Measurements from ENCODE around the gene LAMB4. TPM values are rescaled to one million over a fixed set of nuclear protein-coding genes. Genes with fewer than 3 reads are reported as not detected.

The LAMB4 gene
- total and polyA plus RNA-seq, 2 of the 8 experiments (the other 6 are each of a cell fraction or from before 2014, with no cell fraction given), result not detected

DNA sequence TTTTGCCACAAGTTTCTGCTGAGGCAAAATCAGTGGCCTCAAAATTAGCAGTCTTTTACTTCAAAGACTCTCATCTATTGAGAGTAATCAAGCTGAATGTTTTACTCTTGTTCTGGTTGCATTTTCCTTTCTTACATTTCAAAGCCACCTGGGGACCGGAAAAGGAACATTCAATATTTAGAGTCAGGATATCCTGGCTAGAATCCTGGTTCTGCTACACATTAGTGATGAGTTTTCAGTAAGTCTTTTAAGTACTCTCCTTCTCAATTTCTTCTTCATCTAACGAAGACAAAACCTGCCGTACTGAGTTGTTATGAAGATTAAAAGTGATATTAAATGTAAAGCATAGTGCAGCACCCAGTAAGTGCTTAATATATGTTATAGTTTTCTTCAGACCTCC is 52.5 kb downstream of the LAMB4 start:
- Histone ChIP-seq H3K4me1 (replicated peaks in 1 of 4; ENCODE audit: control insufficient read depth in 3 of 4, insufficient read depth in 4 of 4, low read length in 3 of 4) (0 out of 7 replicates have a peak, but pooled peaks cover 0 to 4% (median 0%) of the 10 kb centered on the region in 4 experiments), H4K20me1 (replicated peaks in 1 of 2; ENCODE audit: control insufficient read depth in 1 of 2, insufficient read depth in 2 of 2, low read length in 2 of 2) (no peaks in the 10 kb centered on the region), H2BK5ac (ENCODE audit: low read depth, low read length) (no peak overlapping the region), H2BK120ac (replicated peaks; ENCODE audit: low read depth, low read length) (no peak overlapping the region), H3K27ac (ENCODE audit: low read depth, low read length) (no peak overlapping the region), H3K4me3 (ENCODE audit: extremely low read depth in 1 of 4, insufficient read depth in 2 of 4, low read depth in 3 of 4, low read length in 4 of 4) (no peak overlapping the region), H3K79me2 (ENCODE audit: control insufficient read depth in 1 of 2, insufficient read depth in 2 of 2, low read length in 2 of 2) (no peaks in the 10 kb centered on the region), H3K4ac (replicated peaks; ENCODE audit: insufficient read length, low read depth, low read length) (no peak overlapping the region), H4K91ac (replicated peaks; ENCODE audit: insufficient read length, low read length) (no peak overlapping the region), H3K23ac (ENCODE audit: insufficient read length) (no peak overlapping the region), H3K18ac (ENCODE audit: extremely low read depth, low read length) (no peak overlapping the region), H2BK15ac (ENCODE audit: low read length) (no peak overlapping the region), H3K56ac (replicated peaks; ENCODE audit: insufficient read length, low read depth, low read length) (no peak overlapping the region), H3K9me3 (ENCODE audit: insufficient read depth in 2 of 2, low read depth in 1 of 2, low read length in 1 of 2) (no peaks in the 10 kb centered on the region), H2BK20ac (ENCODE audit: low read length) (no peak overlapping the region), H3K23me2 (ENCODE audit: low read depth, low read length) (no peaks in the 10 kb centered on the region), H3K27me3 (replicated peaks in 1 of 4; ENCODE audit: control insufficient read depth in 3 of 4, extremely low read depth in 1 of 4, insufficient read depth in 3 of 4, low read length in 3 of 4) (no peaks in the 10 kb centered on the region), H2BK12ac (ENCODE audit: low read depth, low read length) (no peak overlapping the region), H4K8ac (ENCODE audit: extremely low read depth, insufficient read depth, low read length) (no peak overlapping the region), H2AFZ (ENCODE audit: low read length) (no peak overlapping the region), H3K9ac (replicated peaks in 1 of 4; ENCODE audit: extremely low read depth in 1 of 4, low read depth in 3 of 4, low read length in 3 of 4) (no peak overlapping the region), H3K36me3 (ENCODE audit: control insufficient read depth in 2 of 4, insufficient read depth in 4 of 4, low read length in 3 of 4) (no peaks in the 10 kb centered on the region), H3K79me1 (ENCODE audit: low read depth, low read length) (no peaks in the 10 kb centered on the region), H3K14ac (ENCODE audit: insufficient read length) (no peak overlapping the region), H2AK5ac (ENCODE audit: low read depth, low read length) (no peak overlapping the region), H4K5ac (ENCODE audit: insufficient read length, low read depth, low read length) (no peak overlapping the region), H3K4me2 (ENCODE audit: insufficient read depth in 1 of 2, low read depth in 2 of 2, low read length in 2 of 2) (no peak overlapping the region)
- POLR2A ChIA-PET (ENCODE audit: partially characterized antibody), result no interaction called here
- FAIRE-seq, result no peak
- DNase-seq (ENCODE audit: low read depth in 1 of 2, low spot score in 2 of 2), result no peak
- CTCF ChIA-PET (ENCODE audit: partially characterized antibody), result interaction anchor here (0.6 to 1.4 kb wide), 5 partner anchors 8 to 153 kb away, joined by 3 to 4 read pairs (median 3); no protein-coding TSS in a partner anchor
- WGBS, 2 experiments (ENCODE audit: extremely low coverage in 1 of 2, insufficient coverage in 1 of 2, insufficient read length in 1 of 2, insufficient replicate concordance in 2 of 2, low coverage in 1 of 2, low lambda C conversion rate in 2 of 2, missing lambda C conversion rate in 1 of 2), result 85% methylated on average over 3 of the region's 3 CpGs; no CpG with 5 or more reads in 1 of the 2 experiments
- no peak for TF ChIP-seq RAD21 (IDR thresholded peaks at IDR 0.05 in 1 of 2, conservative IDR thresholded peaks at IDR 0.05 in 1 of 2; ENCODE audit: low read depth in 2 of 2, low read length in 2 of 2)
- TF ChIP-seq HDAC6 (IDR thresholded peaks at IDR 0.05; ENCODE audit: low read depth, low read length), result no peak
- no peak for TF ChIP-seq JUND (IDR thresholded peaks at IDR 0.05; ENCODE audit: low read length)
- TF ChIP-seq E2F6 (IDR thresholded peaks at IDR 0.05), result no peak
- no peak for TF ChIP-seq GABPA (IDR thresholded peaks at IDR 0.05; ENCODE audit: borderline replicate concordance, insufficient read depth, low read length)
- TF ChIP-seq POU5F1 (IDR thresholded peaks at IDR 0.05; ENCODE audit: low read depth, low read length), result no peak
- TF ChIP-seq, protein P1, sequence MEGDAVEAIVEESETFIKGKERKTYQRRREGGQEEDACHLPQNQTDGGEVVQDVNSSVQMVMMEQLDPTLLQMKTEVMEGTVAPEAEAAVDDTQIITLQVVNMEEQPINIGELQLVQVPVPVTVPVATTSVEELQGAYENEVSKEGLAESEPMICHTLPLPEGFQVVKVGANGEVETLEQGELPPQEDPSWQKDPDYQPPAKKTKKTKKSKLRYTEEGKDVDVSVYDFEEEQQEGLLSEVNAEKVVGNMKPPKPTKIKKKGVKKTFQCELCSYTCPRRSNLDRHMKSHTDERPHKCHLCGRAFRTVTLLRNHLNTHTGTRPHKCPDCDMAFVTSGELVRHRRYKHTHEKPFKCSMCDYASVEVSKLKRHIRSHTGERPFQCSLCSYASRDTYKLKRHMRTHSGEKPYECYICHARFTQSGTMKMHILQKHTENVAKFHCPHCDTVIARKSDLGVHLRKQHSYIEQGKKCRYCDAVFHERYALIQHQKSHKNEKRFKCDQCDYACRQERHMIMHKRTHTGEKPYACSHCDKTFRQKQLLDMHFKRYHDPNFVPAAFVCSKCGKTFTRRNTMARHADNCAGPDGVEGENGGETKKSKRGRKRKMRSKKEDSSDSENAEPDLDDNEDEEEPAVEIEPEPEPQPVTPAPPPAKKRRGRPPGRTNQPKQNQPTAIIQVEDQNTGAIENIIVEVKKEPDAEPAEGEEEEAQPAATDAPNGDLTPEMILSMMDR (IDR thresholded peaks at IDR 0.05; ENCODE audit: control extremely low read depth in 1 of 3, insufficient read depth in 1 of 3, low read depth in 1 of 3, low read length in 3 of 3), result no peak
- no peak for TF ChIP-seq BRCA1 (IDR thresholded peaks at IDR 0.05; ENCODE audit: low read depth, low read length)
- TF ChIP-seq NANOG (IDR thresholded peaks at IDR 0.05; ENCODE audit: insufficient read depth, low read depth, low read length, poor library complexity, severe bottlenecking), result no peak
- TF ChIP-seq SIRT6 (IDR thresholded peaks at IDR 0.05; ENCODE audit: low read length), result no peak

All from H1 (cell line).